Esophagus squamous epithelium (tissue), 4 donors: ENCODE results near the gene INSM1.

Source experiments
- CTCF ChIP-seq, 6 experiments: fragments of 450-650 bp in 4 of 6; fragments of 200-600 bp in 2 of 6; sonication (generic) in 2 of 6; IDR thresholded peaks; one replicate each; pipeline ENCODE4 v1.5.1; 2016 to 2019; ENCODE audit warnings: antibody characterized with exemption in 6 of 6, mild to moderate bottlenecking in 4 of 6, moderate library complexity in 4 of 6
- POLR2A ChIP-seq, 4 donors: fragments of 450-650 bp; IDR thresholded peaks; one replicate each; pipeline ENCODE4 v1.6.1; 2017; ENCODE audit warnings: antibody characterized with exemption in 4 of 4, mild to moderate bottlenecking in 4 of 4, moderate library complexity in 3 of 4

GRCh38 chr20:20368418-20369249, 730 bp downstream of the INSM1 start:
- TF ChIP-seq CTCF (IDR thresholded peaks at IDR 0.05): no peak
- no peak for TF ChIP-seq POLR2A (IDR thresholded peaks at IDR 0.05)
